Right atrium auricular region (tissue), 2 donors: Measurements from ENCODE around the gene OOSP4A. TPM values are rescaled to one million over a fixed set of nuclear protein-coding genes. Genes with fewer than 3 reads are reported as not detected.

Experiments
- DNase-seq: peaks from one replicate; pipeline ENCODE4 v3.0.0-alpha.2; 2019; ENCODE audit warnings: low spot score
- H3K27ac ChIP-seq, 2 donors: fragments of 200-600 bp; sonication (generic); 1 replicate in 1 of 2; 2 replicates in 1 of 2; pipeline ENCODE4 v1.5.1; 2016 to 2019
- H3K27me3 ChIP-seq, 2 donors: fragments of 200-600 bp; sonication (generic); one replicate each; pipeline versions ENCODE4 v1.5.1 to v1.6.0; 2017 to 2019
- H3K36me3 ChIP-seq: fragments of 200-600 bp; sonication (generic); one replicate; pipeline ENCODE4 v1.5.1; 2016
- H3K4me1 ChIP-seq, 2 donors: fragments of 200-600 bp; sonication (generic); one replicate each; pipeline versions ENCODE4 v1.5.1 to v1.6.0; 2017 to 2019
- H3K4me3 ChIP-seq, 2 donors: fragments of 200-600 bp; sonication (generic); 1 replicate in 1 of 2; 2 replicates in 1 of 2; pipeline ENCODE4 v1.5.1; 2017 to 2019; ENCODE audit warnings: mild to moderate bottlenecking in 1 of 2, moderate library complexity in 1 of 2
- H3K9me3 ChIP-seq, 2 donors: fragments of 200-600 bp; sonication (generic); one replicate each; pipeline ENCODE4 v1.5.1; 2019
- CTCF ChIP-seq, 2 donors: fragments of 200-600 bp; sonication (generic); IDR thresholded peaks; one replicate each; pipeline ENCODE4 v1.5.1; 2019; ENCODE audit warnings: antibody characterized with exemption in 2 of 2
- total RNA-seq, 2 donors: library from RNA; depleted of rRNA; stranded (reverse); fragments of >200 nt; gene quantifications; one replicate each; pipeline ENCODE4 v1.1.0, GENCODE V29; 2016

Gene OOSP4A
- total RNA-seq, 2 donors from 2014 or later = not detected

GRCh38 chr11:59997800-59998199 lies 34.0 kb downstream of the OOSP4A start:
- no peaks in the 10 kb centered on the region for H3K36me3 ChIP-seq
- H3K9me3 ChIP-seq = peaks cover 0 to 7% of the 10 kb centered on the region in 2 donors
- DNase-seq = no peak
- H3K4me3 ChIP-seq = no peak overlapping the region
- H3K27ac ChIP-seq = no peak overlapping the region
- no peak for TF ChIP-seq CTCF (IDR thresholded peaks at IDR 0.05)
- no peaks in the 10 kb centered on the region for H3K27me3 ChIP-seq
- no peaks in the 10 kb centered on the region for H3K4me1 ChIP-seq

GRCh38 chr11:59999691-60000090 lies 35.9 kb downstream of the OOSP4A start:
- TF ChIP-seq CTCF (IDR thresholded peaks at IDR 0.05) = no peak
- Histone ChIP-seq H3K27ac (no peak overlapping the region), H3K4me3 (no peak overlapping the region), H3K27me3 (no peaks in the 10 kb centered on the region), H3K9me3 (peaks cover 0 to 7% of the 10 kb centered on the region in 2 donors), H3K36me3 (no peaks in the 10 kb centered on the region), H3K4me1 (no peaks in the 10 kb centered on the region)
- DNase-seq = no peak

GRCh38 chr11:60003729-60004128 lies 39.9 kb downstream of the OOSP4A start:
- H3K4me3 ChIP-seq = no peak overlapping the region
- TF ChIP-seq CTCF (IDR thresholded peaks at IDR 0.05) = no peak
- no peaks in the 10 kb centered on the region for H3K4me1 ChIP-seq
- no peak for DNase-seq
- no peaks in the 10 kb centered on the region for H3K27me3 ChIP-seq
- no peaks in the 10 kb centered on the region for H3K36me3 ChIP-seq
- peaks cover 0 to 7% of the 10 kb centered on the region in 2 donors for H3K9me3 ChIP-seq
- H3K27ac ChIP-seq = no peak overlapping the region

GRCh38 chr11:60005360-60005759 lies 41.5 kb downstream of the OOSP4A start:
- no peaks in the 10 kb centered on the region for H3K27me3 ChIP-seq
- no peak for DNase-seq
- H3K4me1 ChIP-seq = no peaks in the 10 kb centered on the region
- H3K36me3 ChIP-seq = no peaks in the 10 kb centered on the region
- no peak for TF ChIP-seq CTCF (IDR thresholded peaks at IDR 0.05)
- no peak overlapping the region for H3K4me3 ChIP-seq
- H3K27ac ChIP-seq = no peak overlapping the region
- no peaks in the 10 kb centered on the region for H3K9me3 ChIP-seq

GRCh38 chr11:60016881-60017280 lies 53.0 kb downstream of the OOSP4A start, which contains the start of gene OOSP4B:
Gene OOSP4B, plus strand, starts transcription at chr11:60017181.
- H3K36me3 ChIP-seq = no peaks in the 10 kb centered on the region
- no peaks in the 10 kb centered on the region for H3K4me1 ChIP-seq
- no peak within 1 kb of the TSS for H3K27ac ChIP-seq
- no peak for TF ChIP-seq CTCF (IDR thresholded peaks at IDR 0.05)
- no peaks in the 10 kb centered on the region for H3K27me3 ChIP-seq
- H3K4me3 ChIP-seq = no peak within 1 kb of the TSS
- H3K9me3 ChIP-seq = no peaks in the 10 kb centered on the region
- DNase-seq = no peak

GRCh38 chr11:60018058-60018457 lies 54.2 kb downstream of the OOSP4A start:
- Histone ChIP-seq H3K27me3 (no peaks in the 10 kb centered on the region), H3K36me3 (no peaks in the 10 kb centered on the region), H3K4me1 (no peaks in the 10 kb centered on the region), H3K4me3 (no peak overlapping the region), H3K9me3 (no peaks in the 10 kb centered on the region), H3K27ac (no peak overlapping the region)
- TF ChIP-seq CTCF (IDR thresholded peaks at IDR 0.05) = no peak
- no peak for DNase-seq
